D721Med (cell line): Measurements from ENCODE around the gene KIF24.
"Not testable (repeated sequence)": the region's sequence is repeated elsewhere in the genome, so short reads cannot be mapped to it uniquely, and the experiment has no call there.

Experiments used
- DNase-seq: peaks from one replicate; pipeline ENCODE4 v3.0.0; 2011; ENCODE audit warnings: low spot score; ENCODE audit not compliant: insufficient read length
- FAIRE-seq: peaks from 2 replicates; lab custom pipeline; 2011; peaks lifted over from hg19 to GRCh38; lab: Jason Lieb, UNC
- TF ChIP-seq, protein P1 (sequence below): IDR thresholded peaks from 2 replicates; pipeline ENCODE4 v1.5.1; 2012; ENCODE audit warnings: mild to moderate bottlenecking, control low read depth; ENCODE audit not compliant: insufficient read depth; ENCODE audit errors: missing control alignments

The KIF24 gene

DNA sequence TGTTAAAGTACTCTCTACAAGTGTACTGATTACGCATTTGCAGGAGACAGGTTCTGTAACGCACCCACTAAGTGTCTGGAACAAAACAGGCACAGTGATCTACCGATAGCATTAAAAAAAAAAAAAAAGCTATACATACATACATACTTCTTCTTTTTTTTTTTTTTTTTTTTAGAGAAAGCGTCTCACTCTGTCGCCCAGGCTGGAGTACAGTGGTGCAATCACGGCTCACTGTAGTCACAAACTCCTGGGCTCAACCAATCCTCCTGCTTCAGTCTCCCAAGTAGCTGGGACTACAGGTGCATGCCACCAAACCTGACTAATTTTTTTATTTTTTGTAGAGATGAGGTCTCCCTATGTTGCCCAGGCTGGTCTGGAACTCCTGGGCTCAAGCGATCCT, 7.6 kb downstream of the KIF24 start:
- DNase-seq = no peak
- TF ChIP-seq, protein P1, sequence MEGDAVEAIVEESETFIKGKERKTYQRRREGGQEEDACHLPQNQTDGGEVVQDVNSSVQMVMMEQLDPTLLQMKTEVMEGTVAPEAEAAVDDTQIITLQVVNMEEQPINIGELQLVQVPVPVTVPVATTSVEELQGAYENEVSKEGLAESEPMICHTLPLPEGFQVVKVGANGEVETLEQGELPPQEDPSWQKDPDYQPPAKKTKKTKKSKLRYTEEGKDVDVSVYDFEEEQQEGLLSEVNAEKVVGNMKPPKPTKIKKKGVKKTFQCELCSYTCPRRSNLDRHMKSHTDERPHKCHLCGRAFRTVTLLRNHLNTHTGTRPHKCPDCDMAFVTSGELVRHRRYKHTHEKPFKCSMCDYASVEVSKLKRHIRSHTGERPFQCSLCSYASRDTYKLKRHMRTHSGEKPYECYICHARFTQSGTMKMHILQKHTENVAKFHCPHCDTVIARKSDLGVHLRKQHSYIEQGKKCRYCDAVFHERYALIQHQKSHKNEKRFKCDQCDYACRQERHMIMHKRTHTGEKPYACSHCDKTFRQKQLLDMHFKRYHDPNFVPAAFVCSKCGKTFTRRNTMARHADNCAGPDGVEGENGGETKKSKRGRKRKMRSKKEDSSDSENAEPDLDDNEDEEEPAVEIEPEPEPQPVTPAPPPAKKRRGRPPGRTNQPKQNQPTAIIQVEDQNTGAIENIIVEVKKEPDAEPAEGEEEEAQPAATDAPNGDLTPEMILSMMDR = no peak
- FAIRE-seq = no peak

- FAIRE-seq (no peak), DNase-seq (no peak)
- TF ChIP-seq, protein P1 = no peak
Measured at GRCh38 chr9:34318163-34318790, 10.8 kb downstream of the KIF24 start.

DNA sequence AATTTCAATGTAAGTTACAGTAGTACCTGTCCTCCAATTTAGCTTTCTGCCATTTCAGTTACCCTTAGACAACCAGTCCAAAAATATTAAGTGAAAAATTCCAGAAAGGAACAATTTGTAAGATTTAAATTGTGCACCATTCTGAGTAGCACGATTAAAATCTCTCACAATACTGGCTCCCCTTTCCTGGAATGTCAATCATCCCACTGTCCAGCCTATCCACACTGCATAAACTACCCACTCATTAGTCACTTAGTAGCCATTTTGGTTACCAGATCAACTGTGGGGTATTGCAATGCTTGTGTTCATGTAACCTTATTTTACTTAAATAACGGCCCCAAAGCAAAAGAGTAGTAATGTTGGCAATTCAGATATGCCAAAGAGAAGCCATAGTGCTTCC, 11.6 kb downstream of the KIF24 start:
- TF ChIP-seq, protein P1 = no peak
- FAIRE-seq (no peak), DNase-seq (no peak)

DNA sequence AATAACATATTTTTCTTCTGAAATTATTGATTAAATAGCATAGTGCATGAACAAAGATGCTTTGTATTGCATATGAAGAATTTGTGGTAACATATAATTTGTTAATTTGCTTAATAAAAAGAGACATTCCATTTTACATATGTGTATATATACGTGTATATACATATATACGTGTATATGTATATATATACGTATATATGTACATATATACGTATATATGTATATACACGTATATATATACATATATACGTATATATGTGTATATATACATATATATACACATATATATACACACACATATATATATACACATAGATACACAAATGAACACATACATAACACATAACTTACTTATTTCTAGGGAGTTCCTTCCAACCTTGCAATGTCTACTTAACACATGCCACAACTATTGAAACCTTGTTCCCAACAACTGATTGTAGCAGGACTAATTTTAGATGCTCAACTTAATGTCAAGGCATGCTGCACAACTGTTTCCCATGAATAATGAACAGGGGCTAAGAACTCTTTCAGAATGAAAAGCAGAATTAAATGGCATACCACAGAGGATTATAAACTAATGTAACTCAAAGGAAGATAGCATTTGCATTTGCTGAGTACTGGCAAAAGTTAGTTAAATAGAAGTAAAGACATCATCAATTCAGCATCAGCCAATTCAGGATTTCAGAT, 17.4 kb downstream of the KIF24 start:
- DNase-seq (no peak), FAIRE-seq (no peak)
- TF ChIP-seq, protein P1 = no peak

DNA sequence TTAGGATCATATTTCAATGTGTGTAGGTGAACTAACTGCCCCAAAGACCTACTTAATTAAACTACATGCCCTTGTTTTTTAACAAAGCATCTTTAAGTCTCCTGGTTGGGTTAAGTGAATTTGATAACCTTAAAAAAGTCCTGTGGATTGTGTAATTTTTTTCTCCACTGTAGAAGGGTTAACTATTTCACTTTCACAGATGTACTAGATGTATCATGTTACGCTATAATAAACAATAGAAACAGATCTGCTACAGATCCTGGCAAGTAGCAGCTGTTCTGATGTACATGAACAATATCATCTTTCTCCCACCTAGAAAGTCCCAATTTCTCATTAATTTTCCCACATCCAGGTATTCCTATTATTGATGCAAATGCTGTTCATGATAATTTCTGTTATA, 18.9 kb downstream of the KIF24 start:
- FAIRE-seq (peak; percentile 32), DNase-seq (no peak)
- TF ChIP-seq, protein P1 = no peak

- not testable (repeated sequence) for FAIRE-seq, DNase-seq
Measured at GRCh38 chr9:34308316-34308715, 20.8 kb downstream of the KIF24 start.

DNA sequence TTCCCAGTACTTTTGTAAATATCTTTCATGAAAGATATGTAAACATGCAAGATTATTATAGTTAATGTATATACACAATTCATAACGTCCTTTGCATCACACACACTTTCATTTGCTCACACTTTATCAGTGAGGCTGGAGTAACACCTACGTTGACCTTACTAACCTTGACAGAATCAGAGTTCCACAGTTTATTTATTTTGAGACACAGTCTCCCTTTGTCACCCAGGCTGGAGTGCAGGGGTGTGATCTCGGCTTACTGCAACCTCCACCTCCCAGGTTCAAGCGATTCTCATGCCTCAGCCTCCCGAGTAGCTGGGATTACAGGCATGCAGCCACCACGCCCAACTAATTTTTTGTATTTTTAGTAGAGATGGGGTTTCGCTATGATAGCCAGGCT, 28.0 kb downstream of the KIF24 start:
- DNase-seq, FAIRE-seq: not testable (repeated sequence)

DNA sequence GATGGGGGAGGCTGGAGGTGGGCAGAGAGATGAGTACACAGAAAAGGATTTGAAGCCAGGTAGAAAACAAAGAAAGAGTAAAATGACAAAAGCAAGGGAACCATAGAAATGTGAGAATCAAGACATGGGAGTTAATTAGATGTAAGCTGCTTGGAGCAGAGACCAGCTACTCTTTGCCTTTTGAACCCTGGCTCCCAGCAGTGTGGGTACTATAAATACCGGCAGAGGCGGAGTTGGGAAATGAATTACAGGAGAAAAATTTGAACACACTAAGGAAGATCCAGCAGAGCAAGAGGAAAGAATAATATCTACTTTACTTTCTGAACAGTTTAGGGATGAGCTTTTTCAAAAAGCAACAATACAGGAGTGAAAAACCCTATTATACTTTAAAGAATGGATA, 36.5 kb downstream of the KIF24 start:
- DNase-seq = no peak
- FAIRE-seq = no peak
- TF ChIP-seq, protein P1 = no peak
